ENCODE measurements around the gene ADRM1. TPM values are rescaled to one million over a fixed set of nuclear protein-coding genes. Genes with fewer than 3 reads are reported as not detected.

The ADRM1 gene
- polyA plus RNA-seq, 2 of the 4 experiments (the other 2 are of a cell fraction): 87.9 to 130 TPM

- TF ChIP-seq CEBPB (IDR thresholded peaks at IDR 0.05) (no peak), TP53 (CRISPR knock-in tag; IDR thresholded peaks at IDR 0.05) (peak; percentile 60; the same call in 1 of the 2 replicates)
- no peak for FAIRE-seq
- H3K9me3 ChIP-seq: no peaks in the 10 kb centered on the region; the same call in 2 of the 3 replicates
- peak overlapping the region in 1 of 2 experiments; percentile 60; a peak in 3 of 6 replicates for H3K27ac ChIP-seq
- ChIA-PET CTCF (interaction anchor here (0.9 to 8.8 kb wide), 8 partner anchors 11 to 100 kb away, joined by 3 to 93 read pairs (median 3); no protein-coding TSS in a partner anchor), POLR2A (interaction anchor here (1.3 kb wide), 1 partner anchor 11 kb away, joined by 3 read pairs; no protein-coding TSS in a partner anchor)
- no peak for DNase-seq (ENCODE audit: low read depth in 1 of 2, low spot score in 1 of 2)
- WGBS (ENCODE audit: missing lambda C conversion rate): 72% methylated on average over 17 of the region's 26 CpGs
- ATAC-seq: no peak
- H3K4me3 ChIP-seq: no peak overlapping the region
- H3K4me2 ChIP-seq: no peak overlapping the region
- peaks cover 63% of the 10 kb centered on the region for H3K4me1 ChIP-seq
Observed at GRCh38 chr20:62309198-62309944, 6.6 kb downstream of the ADRM1 start.

GRCh38 chr20:62309947-62310756, 7.4 kb downstream of the ADRM1 start:
- ATAC-seq: peak in 1 of 2 experiments; percentile 2; a peak in 2 of 6 replicates
- Histone ChIP-seq H3K9me3 (peaks cover 5% of the 10 kb centered on the region), H3K4me1 (peaks cover 55% of the 10 kb centered on the region), H3K27ac (peak overlapping the region in 1 of 2 experiments; percentile 60; a peak in 3 of 6 replicates), H3K4me2 (no peak overlapping the region), H3K4me3 (no peak overlapping the region)
- TF ChIP-seq RARB (CRISPR knock-in tag; IDR thresholded peaks at IDR 0.05) (no peak), PHF8 (IDR thresholded peaks at IDR 0.05; ENCODE audit: borderline replicate concordance, low read depth) (no peak), ZSCAN20 (CRISPR knock-in tag; IDR thresholded peaks at IDR 0.05) (no peak), HOXB13 (CRISPR knock-in tag; IDR thresholded peaks at IDR 0.05; ENCODE audit: low read depth) (no peak), CBX8 (IDR thresholded peaks at IDR 0.05) (no peak), ELK1 (IDR thresholded peaks at IDR 0.05; ENCODE audit: low read depth, low read length) (no peak), CBX2 (IDR thresholded peaks at IDR 0.05; ENCODE audit: borderline replicate concordance, low read depth) (no peak), ZC3H11A (IDR thresholded peaks at IDR 0.05) (no peak), RAD21 (conservative IDR thresholded peaks at IDR 0.05 in 1 of 2, IDR thresholded peaks at IDR 0.05 in 1 of 2) (no peak), JUN (IDR thresholded peaks at IDR 0.05) (no peak), HES2 (IDR thresholded peaks at IDR 0.05) (no peak), MAZ (IDR thresholded peaks at IDR 0.05; ENCODE audit: borderline replicate concordance, low read depth, low read length) (no peak), JUNB (IDR thresholded peaks at IDR 0.05) (no peak)
- no peak for DNase-seq (ENCODE audit: low read depth in 1 of 2, low spot score in 1 of 2)
- WGBS (ENCODE audit: missing lambda C conversion rate): 70% methylated on average over 23 of the region's 29 CpGs
- POLR2A ChIA-PET: interaction anchor here (1.3 kb wide), 1 partner anchor 10 kb away, joined by 3 read pairs; no protein-coding TSS in a partner anchor
- FAIRE-seq: no peak
- CTCF ChIA-PET: interaction anchor here (0.9 to 8.8 kb wide), 5 partner anchors 59 to 72 kb away, joined by 3 to 93 read pairs (median 4); no protein-coding TSS in a partner anchor

GRCh38 chr20:62310757-62311121, 7.9 kb downstream of the ADRM1 start:
- H3K27ac ChIP-seq: peak overlapping the region in 1 of 2 experiments; percentile 60; a peak in 3 of 6 replicates
- WGBS (ENCODE audit: missing lambda C conversion rate): 80% methylated on average over 14 of the region's 25 CpGs
- CTCF ChIA-PET: interaction anchor here (0.9 to 5.0 kb wide), 3 partner anchors 59 to 67 kb away, joined by 3 to 26 read pairs (median 4); no protein-coding TSS in a partner anchor
- DNase-seq (ENCODE audit: low read depth in 1 of 2, low spot score in 1 of 2) (no peak), ATAC-seq (peak in 1 of 2 experiments; percentile 2; a peak in 2 of 6 replicates), FAIRE-seq (no peak)
- no peak overlapping the region for H3K4me3 ChIP-seq
- TF ChIP-seq CBX2 (IDR thresholded peaks at IDR 0.05; ENCODE audit: borderline replicate concordance, low read depth): no peak
- no peak for TF ChIP-seq HDAC2 (IDR thresholded peaks at IDR 0.05)
- peaks cover 11% of the 10 kb centered on the region for H3K9me3 ChIP-seq
- H3K4me1 ChIP-seq: peaks cover 49% of the 10 kb centered on the region
- no peak overlapping the region for H3K4me2 ChIP-seq
- POLR2A ChIA-PET: interaction anchor here (1.3 kb wide), 1 partner anchor 10 kb away, joined by 3 read pairs; no protein-coding TSS in a partner anchor
